Fibroblast of lung (primary cell): Measurements from ENCODE around the gene ARSH.

ENCODE experiments used
- CTCF ChIP-seq, 2 donors: IDR thresholded peaks in 1 of 2; conservative IDR thresholded peaks in 1 of 2; 1 replicate in 1 of 2; 2 replicates in 1 of 2; pipeline ENCODE4 v1.5.1; 2011 to 2012; ENCODE audit warnings: low read length in 2 of 2, control low read depth in 1 of 2, inconsistent platforms in 1 of 2, low read depth in 1 of 2, mild to moderate bottlenecking in 1 of 2
- EZH2 ChIP-seq: IDR thresholded peaks from 2 replicates; pipeline ENCODE4 v1.5.1; 2012; ENCODE audit warnings: low read length, control low read depth, mild to moderate bottlenecking; ENCODE audit errors: missing control alignments

DNA sequence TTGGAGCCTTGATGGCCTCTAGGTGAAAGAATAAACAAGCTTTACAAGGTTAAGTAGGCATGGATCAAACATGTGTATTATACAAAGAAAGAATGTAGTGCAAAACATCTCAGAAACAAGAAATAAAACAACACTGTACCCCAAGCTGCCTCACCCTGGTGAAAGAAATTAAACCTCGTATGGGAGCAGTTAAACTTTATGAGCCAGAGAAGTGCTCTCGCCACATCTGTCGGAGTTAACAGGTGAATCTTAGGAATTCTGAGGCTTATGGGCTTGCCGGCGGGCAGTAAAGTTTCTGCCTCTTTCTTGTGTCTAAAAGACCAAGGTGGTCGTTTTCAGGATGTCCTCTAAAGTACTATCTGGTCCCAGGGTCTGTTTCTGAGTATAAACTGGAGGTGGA, 34.0 kb upstream of the ARSH start:
- TF ChIP-seq CTCF (conservative IDR thresholded peaks at IDR 0.05 in 1 of 2, IDR thresholded peaks at IDR 0.05 in 1 of 2; ENCODE audit: low read depth in 1 of 2, low read length in 2 of 2) (no peak), EZH2 (no peak)
